Measurements from ENCODE around the gene NCAM1. TPM values are rescaled to one million over a fixed set of nuclear protein-coding genes. Genes with fewer than 3 reads are reported as not detected.

The NCAM1 gene
- total and polyA plus RNA-seq, 2 of the 13 experiments (the other 11 are each of a cell fraction or from before 2014, with no cell fraction given) = 0.05 TPM; not detected in 1

GRCh38 chr11:113248702-113249490 is 287.7 kb downstream of the NCAM1 start (continued):
- TF ChIP-seq ZHX1 (CRISPR knock-in tag; IDR thresholded peaks at IDR 0.05; ENCODE audit: low read depth) (no peak), ZNF691 (CRISPR knock-in tag; IDR thresholded peaks at IDR 0.05; ENCODE audit: borderline replicate concordance, low read depth) (no peak), ZNF580 (CRISPR knock-in tag; IDR thresholded peaks at IDR 0.05; ENCODE audit: borderline replicate concordance, low read depth) (no peak), MAFK (conservative IDR thresholded peaks at IDR 0.05 in 1 of 2, IDR thresholded peaks at IDR 0.05 in 1 of 2; ENCODE audit: low read length in 2 of 2) (peak; percentile 22 to 57; a peak in 3 of 4 replicates), ZNF10 (CRISPR knock-in tag; IDR thresholded peaks at IDR 0.05; ENCODE audit: borderline replicate concordance, low read depth) (no peak), MXD1 (CRISPR knock-in tag; IDR thresholded peaks at IDR 0.05) (no peak), HOXA9 (CRISPR knock-in tag; IDR thresholded peaks at IDR 0.05; ENCODE audit: borderline replicate concordance) (no peak), SETDB1 (CRISPR knock-in tag; IDR thresholded peaks at IDR 0.05; ENCODE audit: borderline replicate concordance) (no peak)
